ENCODE measurements around the gene NOL12.

The NOL12 gene

DNA sequence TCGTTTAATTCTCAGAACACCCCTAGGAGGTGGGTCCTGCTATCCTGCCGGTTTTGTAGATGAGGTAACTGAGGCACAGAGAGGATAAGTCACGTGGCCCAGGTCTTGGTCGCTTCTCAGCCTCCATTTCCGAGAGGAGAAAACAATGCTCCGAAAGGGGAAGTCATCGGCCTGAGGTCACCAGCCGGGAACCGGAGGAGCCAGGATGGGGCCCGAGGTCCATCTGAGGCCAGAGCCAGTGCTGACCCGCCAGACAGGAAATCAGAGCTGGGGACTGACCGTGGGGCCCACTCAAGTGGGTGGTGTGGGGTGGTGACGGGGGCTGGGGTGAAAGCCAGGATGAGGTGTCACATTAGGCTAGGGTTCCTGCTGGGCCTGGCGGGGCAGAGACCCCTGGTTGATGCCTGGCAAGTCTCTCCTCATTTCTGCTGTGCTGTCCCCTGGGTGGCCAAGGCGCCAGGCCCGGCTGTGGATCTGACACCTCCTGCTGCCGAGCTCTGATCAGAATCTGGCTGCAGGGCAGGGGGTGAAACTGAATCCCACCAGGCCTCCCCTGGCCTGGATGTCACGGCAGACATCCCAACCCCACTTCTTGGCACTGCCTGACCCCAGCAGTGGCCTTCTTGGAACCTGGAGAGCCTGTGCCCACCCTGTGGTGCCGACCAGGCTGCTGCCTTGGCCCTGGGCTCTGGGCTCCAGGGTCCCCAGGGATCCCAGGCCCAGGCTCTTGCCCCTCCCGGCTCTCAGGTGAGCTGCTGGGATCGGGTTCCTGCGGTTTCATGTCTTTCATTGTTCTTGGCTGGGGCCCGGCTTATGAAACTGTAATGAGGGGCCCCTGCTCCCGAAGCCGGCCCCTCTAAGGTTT lies 22.7 kb downstream of the NOL12 start:
- no peak for DNase-seq (ENCODE audit: low read depth)
- no peak overlapping the region for H3K4me3 ChIP-seq (ENCODE audit: low read depth, low read length)
- TF ChIP-seq CTCF (IDR thresholded peaks at IDR 0.05; ENCODE audit: low read depth, low read length): no peak
- TF ChIP-seq MAX (IDR thresholded peaks at IDR 0.05; ENCODE audit: low read depth, low read length): no peak
- TF ChIP-seq MYC (IDR thresholded peaks at IDR 0.05; ENCODE audit: low read depth, low read length): no peak
- TF ChIP-seq POLR2A (IDR thresholded peaks at IDR 0.05; ENCODE audit: extremely low read depth, insufficient read length): no peak

- DNase-seq (ENCODE audit: low read depth): no peak
- no peak overlapping the region for H3K4me3 ChIP-seq (ENCODE audit: low read depth, low read length)
- TF ChIP-seq MYC (IDR thresholded peaks at IDR 0.05; ENCODE audit: low read depth, low read length) (no peak), CTCF (IDR thresholded peaks at IDR 0.05; ENCODE audit: low read depth, low read length) (no peak), POLR2A (IDR thresholded peaks at IDR 0.05; ENCODE audit: extremely low read depth, insufficient read length) (no peak), MAX (IDR thresholded peaks at IDR 0.05; ENCODE audit: low read depth, low read length) (no peak)
These were observed 23.3 kb downstream of the NOL12 start for GRCh38 chr22:37709445-37709765.

- TF ChIP-seq CTCF (IDR thresholded peaks at IDR 0.05; ENCODE audit: low read depth, low read length) (no peak), MYC (IDR thresholded peaks at IDR 0.05; ENCODE audit: low read depth, low read length) (no peak), POLR2A (IDR thresholded peaks at IDR 0.05; ENCODE audit: extremely low read depth, insufficient read length) (no peak), MAX (IDR thresholded peaks at IDR 0.05; ENCODE audit: low read depth, low read length) (no peak)
- DNase-seq (ENCODE audit: low read depth): no peak
- no peak overlapping the region for H3K4me3 ChIP-seq (ENCODE audit: low read depth, low read length)
These were observed 24.5 kb downstream of the NOL12 start for GRCh38 chr22:37710675-37711074.

DNA sequence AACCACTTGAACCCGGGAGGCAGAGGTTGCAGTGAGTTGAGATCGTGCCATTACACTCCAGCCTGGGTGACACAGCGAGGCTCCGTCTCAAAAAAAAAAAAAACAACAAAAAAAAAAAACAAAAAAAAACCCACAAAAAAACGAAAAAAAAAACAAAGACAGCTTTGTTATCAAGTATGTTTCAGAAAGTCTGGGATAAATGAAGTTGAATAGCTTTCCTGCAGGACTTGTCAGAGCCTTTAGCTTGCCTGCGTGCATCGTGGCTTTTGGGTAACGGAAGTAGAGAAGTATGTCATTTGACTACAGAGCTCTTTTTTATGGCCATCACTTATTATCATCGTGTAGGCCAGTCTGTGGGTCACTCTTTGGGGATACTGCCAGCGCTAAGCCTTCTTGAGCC lies 25.3 kb downstream of the NOL12 start:
- no peak overlapping the region for H3K4me3 ChIP-seq (ENCODE audit: low read depth, low read length)
- DNase-seq (ENCODE audit: low read depth): no peak
- no peak for TF ChIP-seq MAX (IDR thresholded peaks at IDR 0.05; ENCODE audit: low read depth, low read length)
- TF ChIP-seq CTCF (IDR thresholded peaks at IDR 0.05; ENCODE audit: low read depth, low read length): no peak
- no peak for TF ChIP-seq MYC (IDR thresholded peaks at IDR 0.05; ENCODE audit: low read depth, low read length)
- TF ChIP-seq POLR2A (IDR thresholded peaks at IDR 0.05; ENCODE audit: extremely low read depth, insufficient read length): no peak

- DNase-seq (ENCODE audit: low read depth): no peak
- TF ChIP-seq MAX (IDR thresholded peaks at IDR 0.05; ENCODE audit: low read depth, low read length): no peak
- TF ChIP-seq MYC (IDR thresholded peaks at IDR 0.05; ENCODE audit: low read depth, low read length): no peak
- no peak for TF ChIP-seq POLR2A (IDR thresholded peaks at IDR 0.05; ENCODE audit: extremely low read depth, insufficient read length)
These were observed 27.6 kb downstream of the NOL12 start for GRCh38 chr22:37713761-37714160.

DNA sequence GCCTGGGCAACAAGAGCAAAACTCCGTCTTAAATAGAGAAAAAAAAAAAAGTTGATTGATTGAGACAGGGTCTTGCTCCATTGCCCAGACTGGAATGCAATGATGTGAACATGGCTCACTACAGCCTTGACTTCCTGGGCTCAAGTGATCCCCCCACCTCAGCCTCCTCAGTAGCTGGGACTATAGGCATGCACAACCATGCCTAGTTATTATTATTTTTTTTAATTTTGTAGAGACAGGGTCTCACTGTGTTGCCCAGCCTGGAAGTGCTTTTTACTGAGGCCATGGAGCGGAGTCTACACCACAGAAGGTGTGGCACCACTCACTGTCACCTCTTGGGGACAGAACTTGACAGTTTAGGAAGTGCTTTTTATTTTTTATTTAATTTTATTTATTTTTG lies 28.5 kb downstream of the NOL12 start:
- no peak overlapping the region for H3K4me3 ChIP-seq (ENCODE audit: low read depth, low read length)
- TF ChIP-seq MYC (IDR thresholded peaks at IDR 0.05; ENCODE audit: low read depth, low read length) (no peak), MAX (IDR thresholded peaks at IDR 0.05; ENCODE audit: low read depth, low read length) (no peak), POLR2A (IDR thresholded peaks at IDR 0.05; ENCODE audit: extremely low read depth, insufficient read length) (no peak), CTCF (IDR thresholded peaks at IDR 0.05; ENCODE audit: low read depth, low read length) (no peak)
- no peak for DNase-seq (ENCODE audit: low read depth)

More at GRCh38 chr22:37713761-37714160, 27.6 kb downstream of the NOL12 start:
- H3K4me3 ChIP-seq (ENCODE audit: low read depth, low read length): no peak overlapping the region

All from NB4 (cell line).